Esophagus squamous epithelium (tissue), 5 donors: ENCODE results near the gene B3GNT3. TPM values are rescaled to one million over a fixed set of nuclear protein-coding genes. Genes with fewer than 3 reads are reported as not detected.
A peak's percentile ranks its signal among the peaks of the same experiment; 100 is the strongest.
"Not testable (repeated sequence)": the region's sequence is repeated elsewhere in the genome, so short reads cannot be mapped to it uniquely, and the experiment has no call there.

ENCODE experiments used
- DNase-seq: peaks from one replicate; lab custom pipeline; 2025; lab: John Stamatoyannopoulos, UW
- H3K27ac ChIP-seq, 4 donors: fragments of 200-600 bp; sonication (generic); one replicate each; pipeline ENCODE4 v1.5.1; 2016 to 2019; ENCODE audit warnings: mild to moderate bottlenecking in 1 of 4
- H3K27me3 ChIP-seq, 4 donors: fragments of 200-600 bp; sonication (generic); 1 replicate in 3 of 4; 2 replicates in 1 of 4; pipeline versions ENCODE4 v1.5.1 to v1.6.0; 2017 to 2021; ENCODE audit warnings: antibody characterized with exemption in 1 of 4
- H3K36me3 ChIP-seq, 3 donors: fragments of 200-600 bp; sonication (generic); one replicate each; pipeline ENCODE4 v1.5.1; 2016 to 2019
- H3K4me1 ChIP-seq, 3 donors: fragments of 200-600 bp; sonication (generic); one replicate each; pipeline ENCODE4 v1.5.1; 2017 to 2019
- H3K4me3 ChIP-seq, 4 donors: fragments of 200-600 bp; sonication (generic); 1 replicate in 3 of 4; 2 replicates in 1 of 4; pipeline ENCODE4 v1.5.1; 2016 to 2019; ENCODE audit warnings: mild to moderate bottlenecking in 2 of 4, moderate library complexity in 1 of 4
- H3K9me3 ChIP-seq, 3 donors: fragments of 200-600 bp; sonication (generic); one replicate each; pipeline ENCODE4 v1.5.1; 2016 to 2019
- CTCF ChIP-seq, 6 experiments: fragments of 450-650 bp in 4 of 6; fragments of 200-600 bp in 2 of 6; sonication (generic) in 2 of 6; IDR thresholded peaks; one replicate each; pipeline ENCODE4 v1.5.1; 2016 to 2019; ENCODE audit warnings: antibody characterized with exemption in 6 of 6, mild to moderate bottlenecking in 4 of 6, moderate library complexity in 4 of 6
- POLR2A ChIP-seq, 4 donors: fragments of 450-650 bp; IDR thresholded peaks; one replicate each; pipeline ENCODE4 v1.6.1; 2017; ENCODE audit warnings: antibody characterized with exemption in 4 of 4, mild to moderate bottlenecking in 4 of 4, moderate library complexity in 3 of 4
- WGBS, 2 donors: methylation state at CpG; one replicate each; pipeline ENCODE4 v1.1.5; 2018; 5-methylcytosine and 5-hydroxymethylcytosine counted together
- intact Hi-C: fragments of 100-400 bp; cut with DNase I; formaldehyde crosslinking; loops from one replicate; pipeline ENCODE4 v1.15.0; 2022
- total RNA-seq, 4 donors: library from RNA; depleted of rRNA; stranded (reverse); fragments of >200 nt; gene quantifications; one replicate each; pipeline ENCODE4 v1.1.0, GENCODE V29; 2016
- donor health status: DM: yes; HTN: yes; CAD: no.

Gene B3GNT3
- total RNA-seq, 4 donors from 2014 or later, result 11.6 to 23.5 (median 21.2) TPM

DNA sequence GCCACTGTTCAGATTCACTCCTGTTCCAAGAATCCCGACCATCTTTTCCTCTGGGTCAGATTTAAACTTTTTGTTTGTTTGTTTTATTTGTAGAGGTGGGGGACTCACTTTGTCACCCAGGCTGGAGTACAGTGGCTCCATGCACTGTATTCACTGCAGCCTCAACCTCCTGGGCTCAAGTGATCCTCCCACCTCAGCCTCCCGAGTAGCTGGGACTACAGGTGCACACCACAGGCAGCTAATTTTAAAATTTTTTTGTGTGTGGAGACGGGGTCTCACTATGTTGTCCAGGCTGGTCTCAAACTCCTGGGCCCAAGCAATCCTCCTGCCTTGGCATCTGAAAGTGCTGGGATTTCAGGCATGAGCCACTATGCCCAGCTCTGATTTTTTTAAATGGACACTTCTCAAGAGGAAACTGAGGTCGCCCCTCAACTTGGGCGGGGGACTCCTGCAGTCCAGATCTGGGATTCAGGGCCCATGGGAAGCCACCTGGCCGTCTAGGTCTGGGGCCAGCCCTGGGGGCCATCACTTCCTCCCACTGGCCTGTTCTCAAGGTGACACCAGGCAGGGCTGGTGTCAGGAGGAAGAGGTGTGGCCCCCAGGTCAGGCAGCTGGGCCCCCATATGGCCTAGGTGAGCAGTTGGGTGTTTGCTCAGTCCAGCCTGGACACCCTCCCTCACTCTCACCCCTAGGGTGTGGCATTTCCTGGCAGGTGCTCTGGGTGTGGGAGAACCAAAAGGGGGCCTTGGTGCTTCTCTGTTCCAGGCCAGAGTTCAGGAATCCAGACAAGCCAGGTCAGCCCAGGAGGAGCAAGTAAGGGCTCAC lies 1.3 kb downstream of the B3GNT3 start:
- Histone ChIP-seq H3K27ac (peak overlapping the region; percentile 52 to 70 (median 67)), H3K27me3 (peaks cover 0 to 72% (median 13%) of the 10 kb centered on the region in 4 donors)
- intact Hi-C loops, result no loop called here

GRCh38 chr19:17796838-17797423 lies 2.0 kb downstream of the B3GNT3 start:
- Histone ChIP-seq H3K4me3 (peak overlapping the region in 1 of 4 donors; percentile 36), H3K27me3 (peaks cover 0 to 79% (median 13%) of the 10 kb centered on the region in 4 donors), H3K4me1 (peaks cover 0 to 45% (median 27%) of the 10 kb centered on the region in 3 donors), H3K9me3 (no peaks in the 10 kb centered on the region), H3K36me3 (no peaks in the 10 kb centered on the region), H3K27ac (peak overlapping the region; percentile 52 to 70 (median 67))
- 20 to 40% methylated on average over 1 of the region's 1 CpG for WGBS, 2 donors
- intact Hi-C loops, result no loop called here
- no peak for DNase-seq
- TF ChIP-seq CTCF (IDR thresholded peaks at IDR 0.05) (no peak), POLR2A (IDR thresholded peaks at IDR 0.05) (no peak)

More for the DNA sequence above, 1.3 kb downstream of the B3GNT3 start:
- Histone ChIP-seq H3K4me1 (peaks cover 0 to 52% (median 32%) of the 10 kb centered on the region in 3 donors), H3K36me3 (no peaks in the 10 kb centered on the region), H3K4me3 (peak overlapping the region; percentile 20 to 55 (median 28)), H3K9me3 (no peaks in the 10 kb centered on the region)
- TF ChIP-seq POLR2A (IDR thresholded peaks at IDR 0.05), result no peak
- no peak for TF ChIP-seq CTCF (IDR thresholded peaks at IDR 0.05)
- WGBS, 2 donors, result 58 to 59% methylated on average over 2 to 3 of the region's 6 CpGs
- DNase-seq, result no peak

- Histone ChIP-seq H3K36me3 (no peaks in the 10 kb centered on the region), H3K27ac (peak overlapping the region; percentile 52 to 70 (median 67)), H3K4me1 (peaks cover 0 to 41% (median 27%) of the 10 kb centered on the region in 3 donors), H3K27me3 (peaks cover 0 to 86% (median 13%) of the 10 kb centered on the region in 4 donors), H3K9me3 (no peaks in the 10 kb centered on the region), H3K4me3 (peak overlapping the region in 1 of 4 donors; percentile 36)
- intact Hi-C loops, result no loop called here
- TF ChIP-seq POLR2A (IDR thresholded peaks at IDR 0.05), result no peak
- TF ChIP-seq CTCF (IDR thresholded peaks at IDR 0.05), result no peak
- DNase-seq, result no peak
- WGBS, 2 donors, result 41 to 53% methylated on average over 7 to 8 of the region's 11 CpGs
These were observed 2.7 kb downstream of the B3GNT3 start for GRCh38 chr19:17797424-17798201.

DNA sequence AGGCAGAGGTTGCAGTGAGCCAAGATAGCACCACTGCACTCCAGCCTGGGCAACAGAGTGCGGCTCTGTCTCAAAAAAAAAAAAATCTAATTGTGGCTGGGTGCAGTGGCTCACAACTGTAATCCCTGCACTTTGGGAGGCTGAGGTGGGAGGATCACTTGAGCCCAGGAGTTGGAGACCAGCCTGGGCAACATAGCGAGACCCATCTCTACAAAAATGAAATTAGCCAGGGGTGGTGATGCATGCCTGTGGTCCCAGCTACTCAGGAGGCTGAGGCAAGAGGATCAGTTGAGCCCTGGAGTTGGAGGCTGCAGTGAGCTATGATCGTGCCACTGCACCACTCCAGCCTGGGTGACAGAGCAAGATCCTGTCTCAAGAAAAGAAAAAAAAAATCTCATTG lies 3.7 kb downstream of the B3GNT3 start:
- intact Hi-C loops, result not testable (repeated sequence)

GRCh38 chr19:17802137-17802858 lies 7.4 kb downstream of the B3GNT3 start:
- Histone ChIP-seq H3K27ac (no peak overlapping the region), H3K4me1 (peaks cover 0 to 16% (median 8%) of the 10 kb centered on the region in 3 donors), H3K4me3 (no peak overlapping the region), H3K9me3 (no peaks in the 10 kb centered on the region), H3K27me3 (peaks cover 0 to 73% (median 0%) of the 10 kb centered on the region in 4 donors), H3K36me3 (no peaks in the 10 kb centered on the region)
- TF ChIP-seq CTCF (IDR thresholded peaks at IDR 0.05) (no peak), POLR2A (IDR thresholded peaks at IDR 0.05) (no peak)
- WGBS, 2 donors, result 79 to 80% methylated on average over 9 to 12 of the region's 12 CpGs
- no peak for DNase-seq
- intact Hi-C loops, result no loop called here

More for the DNA sequence above, 3.7 kb downstream of the B3GNT3 start:
- not testable (repeated sequence) for H3K9me3 ChIP-seq, DNase-seq, H3K4me3 ChIP-seq, H3K36me3 ChIP-seq
- peaks cover 0 to 91% (median 13%) of the 10 kb centered on the region in 4 donors for H3K27me3 ChIP-seq
- WGBS, 2 donors, result 89 to 94% methylated on average over 3 of the region's 3 CpGs
- H3K4me1 ChIP-seq, result peaks cover 0 to 46% (median 27%) of the 10 kb centered on the region in 3 donors
- peak overlapping the region in 2 of 4 donors; percentile 46 to 70 for H3K27ac ChIP-seq
